ENCODE data around the gene CHRNA4.

Gene CHRNA4

GRCh38 chr20:63321148-63321831 is 39.9 kb downstream of the CHRNA4 start:
- no peak overlapping the region for H3K27ac ChIP-seq (ENCODE audit: low read depth, low read length, severe bottlenecking)
- peaks cover under 1% of the 10 kb centered on the region for H3K9me3 ChIP-seq (ENCODE audit: control insufficient read depth, low read length)
- H3K4me3 ChIP-seq (ENCODE audit: extremely low read depth, insufficient read depth, low read length, poor library complexity, severe bottlenecking), result no peak overlapping the region
- H3K4me1 ChIP-seq (ENCODE audit: control insufficient read depth, insufficient read depth, low read length, poor library complexity, severe bottlenecking), result no peaks in the 10 kb centered on the region
- no peaks in the 10 kb centered on the region for H3K36me3 ChIP-seq (ENCODE audit: control insufficient read depth, insufficient read depth, low read length)
- 84 to 90% methylated on average over 18 to 19 of the region's 20 CpGs for WGBS, 2 experiments (ENCODE audit: insufficient coverage in 2 of 2)

- no peak overlapping the region for H3K27ac ChIP-seq (ENCODE audit: low read depth, low read length, severe bottlenecking)
- no peak overlapping the region for H3K4me3 ChIP-seq (ENCODE audit: extremely low read depth, insufficient read depth, low read length, poor library complexity, severe bottlenecking)
- H3K9me3 ChIP-seq (ENCODE audit: control insufficient read depth, low read length), result no peaks in the 10 kb centered on the region
- WGBS, 2 experiments (ENCODE audit: insufficient coverage in 2 of 2), result 91 to 94% methylated on average over 8 to 10 of the region's 10 CpGs
- no peaks in the 10 kb centered on the region for H3K4me1 ChIP-seq (ENCODE audit: control insufficient read depth, insufficient read depth, low read length, poor library complexity, severe bottlenecking)
- H3K36me3 ChIP-seq (ENCODE audit: control insufficient read depth, insufficient read depth, low read length), result no peaks in the 10 kb centered on the region
Measured at GRCh38 chr20:63320616-63321147, 40.5 kb downstream of the CHRNA4 start.

- no peaks in the 10 kb centered on the region for H3K4me1 ChIP-seq (ENCODE audit: control insufficient read depth, insufficient read depth, low read length, poor library complexity, severe bottlenecking)
- 90 to 94% methylated on average over 15 to 19 of the region's 23 CpGs for WGBS, 2 experiments (ENCODE audit: insufficient coverage in 2 of 2)
- H3K9me3 ChIP-seq (ENCODE audit: control insufficient read depth, low read length), result no peaks in the 10 kb centered on the region
- H3K27ac ChIP-seq (ENCODE audit: low read depth, low read length, severe bottlenecking), result no peak overlapping the region
- H3K36me3 ChIP-seq (ENCODE audit: control insufficient read depth, insufficient read depth, low read length), result no peaks in the 10 kb centered on the region
- no peak overlapping the region for H3K4me3 ChIP-seq (ENCODE audit: extremely low read depth, insufficient read depth, low read length, poor library complexity, severe bottlenecking)
Measured at GRCh38 chr20:63320041-63320511, 41.1 kb downstream of the CHRNA4 start.

- Histone ChIP-seq H3K9me3 (ENCODE audit: control insufficient read depth, low read length) (no peaks in the 10 kb centered on the region), H3K36me3 (ENCODE audit: control insufficient read depth, insufficient read depth, low read length) (no peaks in the 10 kb centered on the region), H3K4me1 (ENCODE audit: control insufficient read depth, insufficient read depth, low read length, poor library complexity, severe bottlenecking) (no peaks in the 10 kb centered on the region), H3K4me3 (ENCODE audit: extremely low read depth, insufficient read depth, low read length, poor library complexity, severe bottlenecking) (no peak overlapping the region), H3K27ac (ENCODE audit: low read depth, low read length, severe bottlenecking) (no peak overlapping the region)
- 89 to 91% methylated on average over 17 to 22 of the region's 25 CpGs for WGBS, 2 experiments (ENCODE audit: insufficient coverage in 2 of 2)
Measured at GRCh38 chr20:63319164-63320040, 41.7 kb downstream of the CHRNA4 start.

- H3K27ac ChIP-seq (ENCODE audit: low read depth, low read length, severe bottlenecking), result no peak overlapping the region
- no peaks in the 10 kb centered on the region for H3K4me1 ChIP-seq (ENCODE audit: control insufficient read depth, insufficient read depth, low read length, poor library complexity, severe bottlenecking)
- no peaks in the 10 kb centered on the region for H3K36me3 ChIP-seq (ENCODE audit: control insufficient read depth, insufficient read depth, low read length)
- 88% methylated on average over 21 to 22 of the region's 24 CpGs for WGBS, 2 experiments (ENCODE audit: insufficient coverage in 2 of 2)
- H3K4me3 ChIP-seq (ENCODE audit: extremely low read depth, insufficient read depth, low read length, poor library complexity, severe bottlenecking), result no peak overlapping the region
- no peaks in the 10 kb centered on the region for H3K9me3 ChIP-seq (ENCODE audit: control insufficient read depth, low read length)
Measured at GRCh38 chr20:63318391-63319163, 42.6 kb downstream of the CHRNA4 start.

GRCh38 chr20:63317601-63318291 is 43.4 kb downstream of the CHRNA4 start:
- Histone ChIP-seq H3K36me3 (ENCODE audit: control insufficient read depth, insufficient read depth, low read length) (no peaks in the 10 kb centered on the region), H3K9me3 (ENCODE audit: control insufficient read depth, low read length) (no peaks in the 10 kb centered on the region), H3K4me3 (ENCODE audit: extremely low read depth, insufficient read depth, low read length, poor library complexity, severe bottlenecking) (no peak overlapping the region), H3K4me1 (ENCODE audit: control insufficient read depth, insufficient read depth, low read length, poor library complexity, severe bottlenecking) (no peaks in the 10 kb centered on the region), H3K27ac (ENCODE audit: low read depth, low read length, severe bottlenecking) (no peak overlapping the region)
- 89 to 92% methylated on average over 8 to 12 of the region's 18 CpGs for WGBS, 2 experiments (ENCODE audit: insufficient coverage in 2 of 2)

- H3K4me3 ChIP-seq (ENCODE audit: extremely low read depth, insufficient read depth, low read length, poor library complexity, severe bottlenecking), result no peak overlapping the region
- no peaks in the 10 kb centered on the region for H3K9me3 ChIP-seq (ENCODE audit: control insufficient read depth, low read length)
- no peak overlapping the region for H3K27ac ChIP-seq (ENCODE audit: low read depth, low read length, severe bottlenecking)
- WGBS, 2 experiments (ENCODE audit: insufficient coverage in 2 of 2), result 90 to 100% methylated on average over 1 to 4 of the region's 6 CpGs
- no peaks in the 10 kb centered on the region for H3K4me1 ChIP-seq (ENCODE audit: control insufficient read depth, insufficient read depth, low read length, poor library complexity, severe bottlenecking)
- no peaks in the 10 kb centered on the region for H3K36me3 ChIP-seq (ENCODE audit: control insufficient read depth, insufficient read depth, low read length)
Measured at GRCh38 chr20:63317061-63317460, 44.1 kb downstream of the CHRNA4 start.

GRCh38 chr20:63316502-63316921 is 44.6 kb downstream of the CHRNA4 start:
- 89 to 91% methylated on average over 10 of the region's 14 CpGs for WGBS, 2 experiments (ENCODE audit: insufficient coverage in 2 of 2)
- H3K36me3 ChIP-seq (ENCODE audit: control insufficient read depth, insufficient read depth, low read length), result no peaks in the 10 kb centered on the region
- H3K9me3 ChIP-seq (ENCODE audit: control insufficient read depth, low read length), result no peaks in the 10 kb centered on the region
- H3K4me1 ChIP-seq (ENCODE audit: control insufficient read depth, insufficient read depth, low read length, poor library complexity, severe bottlenecking), result no peaks in the 10 kb centered on the region
- no peak overlapping the region for H3K27ac ChIP-seq (ENCODE audit: low read depth, low read length, severe bottlenecking)
- no peak overlapping the region for H3K4me3 ChIP-seq (ENCODE audit: extremely low read depth, insufficient read depth, low read length, poor library complexity, severe bottlenecking)

- 83 to 88% methylated on average over 17 to 23 of the region's 31 CpGs for WGBS, 2 experiments (ENCODE audit: insufficient coverage in 2 of 2)
- Histone ChIP-seq H3K27ac (ENCODE audit: low read depth, low read length, severe bottlenecking) (no peak overlapping the region), H3K36me3 (ENCODE audit: control insufficient read depth, insufficient read depth, low read length) (no peaks in the 10 kb centered on the region)
Measured at GRCh38 chr20:63315731-63316491, 45.2 kb downstream of the CHRNA4 start.

More at GRCh38 chr20:63315731-63316491, 45.2 kb downstream of the CHRNA4 start:
- Histone ChIP-seq H3K9me3 (ENCODE audit: control insufficient read depth, low read length) (no peaks in the 10 kb centered on the region), H3K4me3 (ENCODE audit: extremely low read depth, insufficient read depth, low read length, poor library complexity, severe bottlenecking) (no peak overlapping the region), H3K4me1 (ENCODE audit: control insufficient read depth, insufficient read depth, low read length, poor library complexity, severe bottlenecking) (no peaks in the 10 kb centered on the region)

Data from mesodermal cell (in vitro differentiated cells).